Measurements from ENCODE around the gene CETN1.

The CETN1 gene

GRCh38 chr18:580154-580553 lies at the start of gene CETN1:
TSS of gene CETN1 (plus strand) at chr18:580380. CDS start at chr18:580409, 29 bp downstream.
- DNase-seq, result no peak

GRCh38 chr18:532018-532417 lies 48.2 kb upstream of the CETN1 start:
- DNase-seq, result no peak

GRCh38 chr18:532632-533031 lies 47.5 kb upstream of the CETN1 start:
- DNase-seq, result no peak

- DNase-seq, result no peak
These were observed 46.1 kb upstream of the CETN1 start for GRCh38 chr18:533995-534601.

GRCh38 chr18:543447-544078 lies 36.6 kb upstream of the CETN1 start:
- no peak for DNase-seq

GRCh38 chr18:549967-550366 lies 30.2 kb upstream of the CETN1 start:
- DNase-seq, result no peak

- no peak for DNase-seq
These were observed 28.6 kb upstream of the CETN1 start for GRCh38 chr18:551404-552061.

GRCh38 chr18:555705-556457 lies 24.3 kb upstream of the CETN1 start:
- no peak for DNase-seq

- DNase-seq, result no peak
These were observed 15.2 kb upstream of the CETN1 start for GRCh38 chr18:564708-565561.

GRCh38 chr18:565562-566061 lies 14.6 kb upstream of the CETN1 start:
- DNase-seq, result no peak

GRCh38 chr18:567122-567521 lies 13.1 kb upstream of the CETN1 start:
- no peak for DNase-seq

GRCh38 chr18:568731-569130 lies 11.4 kb upstream of the CETN1 start:
- DNase-seq, result no peak

GRCh38 chr18:570256-570655 lies 9.9 kb upstream of the CETN1 start:
- no peak for DNase-seq

- DNase-seq, result no peak
These were observed 9.5 kb upstream of the CETN1 start for GRCh38 chr18:570697-571096.

GRCh38 chr18:572091-572830 lies 7.9 kb upstream of the CETN1 start:
- DNase-seq, result no peak

- DNase-seq, result no peak
These were observed 7.3 kb upstream of the CETN1 start for GRCh38 chr18:572831-573289.

GRCh38 chr18:573385-573784 lies 6.8 kb upstream of the CETN1 start:
- no peak for DNase-seq

GRCh38 chr18:574149-574860 lies 5.9 kb upstream of the CETN1 start:
- DNase-seq, result no peak

GRCh38 chr18:574865-575645 lies 5.1 kb upstream of the CETN1 start:
- DNase-seq, result no peak

- no peak for DNase-seq
These were observed 3.3 kb upstream of the CETN1 start for GRCh38 chr18:576924-577323.
